Esophagus muscularis mucosa (tissue), 3 donors: ENCODE data around the gene AS3MT.

ENCODE experiments used
- EP300 ChIP-seq: sonication (generic); formaldehyde crosslinking; IDR thresholded peaks from one replicate; pipeline ENCODE4 v1.6.1; 2017; ENCODE audit warnings: antibody characterized with exemption
- POLR2AphosphoS5 ChIP-seq, 2 donors: sonication (generic); formaldehyde crosslinking; IDR thresholded peaks; one replicate each; pipeline ENCODE4 v1.6.1; 2017; ENCODE audit warnings: antibody characterized with exemption in 2 of 2

- TF ChIP-seq POLR2AphosphoS5 (IDR thresholded peaks at IDR 0.05) = no peak
- no peak for TF ChIP-seq EP300
Observed at GRCh38 chr10:102945962-102946361, 76.7 kb downstream of the AS3MT start.
